ENCODE measurements around the gene FZD10.

GRCh38 chr12:130119241-130119861 is 42.9 kb upstream of the FZD10 start:
- TF ChIP-seq POLR2A (IDR thresholded peaks at IDR 0.05) (no peak), CTCF (IDR thresholded peaks at IDR 0.05) (no peak)

Data from thyroid gland (tissue), 4 donors.